ENCODE measurements around the gene CRYBG2. TPM values are rescaled to one million over a fixed set of nuclear protein-coding genes. Genes with fewer than 3 reads are reported as not detected.
"Not testable (repeated sequence)": the region's sequence is repeated elsewhere in the genome, so short reads cannot be mapped to it uniquely, and the experiment has no call there.

Gene CRYBG2
- total RNA-seq, 2 experiments from 2014 or later: 1.3 to 1.4 TPM

DNA sequence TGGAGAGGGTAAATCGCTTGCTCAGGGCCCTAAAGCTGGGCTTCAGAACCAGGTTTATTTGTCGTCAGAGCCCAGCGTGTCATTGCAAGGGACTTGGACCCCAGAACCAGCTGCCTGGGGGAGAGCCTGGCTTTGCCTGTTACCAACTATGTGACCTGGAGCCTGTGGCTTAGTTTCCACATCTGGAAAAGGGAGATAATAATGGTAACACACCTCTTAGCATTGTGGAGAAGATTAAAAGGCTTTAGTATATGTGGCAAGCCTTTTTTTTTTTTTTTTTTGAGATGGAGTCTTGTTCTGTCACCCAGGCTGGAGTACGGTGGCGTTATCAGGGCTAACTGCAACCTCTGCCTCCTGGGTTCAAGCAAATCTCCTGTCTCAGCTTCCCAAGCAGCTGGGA lies 23.7 kb downstream of the CRYBG2 start:
- Mint-ChIP-seq H3K4me3 (no peak overlapping the region), H3K27ac (no peak overlapping the region), H3K4me1 (ENCODE audit: low read depth) (no peaks in the 10 kb centered on the region), H3K9me3 (no peaks in the 10 kb centered on the region), H3K36me3 (ENCODE audit: low read depth) (peaks cover 5% of the 10 kb centered on the region), H3K27me3 (no peaks in the 10 kb centered on the region)
- no peak for DNase-seq
- ChIA-PET CTCF (interaction anchor here (1.1 kb wide), 1 partner anchor 9 kb away, joined by 3 read pairs; no protein-coding TSS in a partner anchor), POLR2A (interaction anchor here (0.8 to 17.6 kb wide), 2 partner anchors 9 to 45 kb away, joined by 4 to 977 read pairs; partner anchors contain the start of gene SH3BGRL3)
- Histone ChIP-seq H3K27ac (ENCODE audit: low read depth in 1 of 2, low read length in 2 of 2) (no peak overlapping the region), H3K4me1 (ENCODE audit: insufficient read depth, low read length) (peaks cover 3% of the 10 kb centered on the region), H3K9me3 (ENCODE audit: control insufficient read depth in 1 of 2, insufficient read depth in 1 of 2, low read length in 2 of 2) (no peaks in the 10 kb centered on the region), H3K36me3 (ENCODE audit: insufficient read depth, low read length) (peaks cover 7% of the 10 kb centered on the region), H3K27me3 (ENCODE audit: control insufficient read depth in 1 of 2, insufficient read depth in 2 of 2, low read length in 2 of 2) (no peaks in the 10 kb centered on the region), H3K4me3 (ENCODE audit: low read length) (no peak overlapping the region)
- ATAC-seq (ENCODE audit: poor library complexity): no peak
- TF ChIP-seq, protein P1, sequence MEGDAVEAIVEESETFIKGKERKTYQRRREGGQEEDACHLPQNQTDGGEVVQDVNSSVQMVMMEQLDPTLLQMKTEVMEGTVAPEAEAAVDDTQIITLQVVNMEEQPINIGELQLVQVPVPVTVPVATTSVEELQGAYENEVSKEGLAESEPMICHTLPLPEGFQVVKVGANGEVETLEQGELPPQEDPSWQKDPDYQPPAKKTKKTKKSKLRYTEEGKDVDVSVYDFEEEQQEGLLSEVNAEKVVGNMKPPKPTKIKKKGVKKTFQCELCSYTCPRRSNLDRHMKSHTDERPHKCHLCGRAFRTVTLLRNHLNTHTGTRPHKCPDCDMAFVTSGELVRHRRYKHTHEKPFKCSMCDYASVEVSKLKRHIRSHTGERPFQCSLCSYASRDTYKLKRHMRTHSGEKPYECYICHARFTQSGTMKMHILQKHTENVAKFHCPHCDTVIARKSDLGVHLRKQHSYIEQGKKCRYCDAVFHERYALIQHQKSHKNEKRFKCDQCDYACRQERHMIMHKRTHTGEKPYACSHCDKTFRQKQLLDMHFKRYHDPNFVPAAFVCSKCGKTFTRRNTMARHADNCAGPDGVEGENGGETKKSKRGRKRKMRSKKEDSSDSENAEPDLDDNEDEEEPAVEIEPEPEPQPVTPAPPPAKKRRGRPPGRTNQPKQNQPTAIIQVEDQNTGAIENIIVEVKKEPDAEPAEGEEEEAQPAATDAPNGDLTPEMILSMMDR (IDR thresholded peaks at IDR 0.05): no peak
- intact Hi-C loops (cut with DNase I, micrococcal nuclease): no loop called here

DNA sequence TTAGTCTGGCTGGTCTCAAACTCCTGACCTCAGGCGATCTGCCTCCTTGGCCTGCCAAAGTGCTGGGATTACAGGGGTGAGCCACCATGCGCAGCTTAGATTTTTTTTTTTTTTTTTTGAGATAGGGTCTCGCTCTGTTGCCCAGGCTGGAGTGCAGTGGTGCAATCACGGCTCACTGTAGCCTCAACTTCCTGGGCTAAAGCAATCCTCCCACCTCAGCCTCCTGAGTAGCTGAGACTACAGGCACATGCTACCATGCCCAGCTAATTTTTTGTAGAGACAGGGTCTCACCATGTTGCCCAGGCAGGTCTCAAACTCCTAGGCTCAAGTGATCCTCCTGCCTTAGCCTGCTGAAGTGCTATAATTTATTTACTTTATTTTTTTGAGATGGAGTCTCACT lies 24.6 kb downstream of the CRYBG2 start:
- H3K27me3 Mint-ChIP-seq; ATAC-seq (ENCODE audit: poor library complexity); DNase-seq; H3K27ac Mint-ChIP-seq; H3K27ac ChIP-seq (ENCODE audit: low read depth in 1 of 2, low read length in 2 of 2); H3K4me3 Mint-ChIP-seq; H3K4me1 Mint-ChIP-seq (ENCODE audit: low read depth); H3K9me3 Mint-ChIP-seq; H3K27me3 ChIP-seq (ENCODE audit: control insufficient read depth in 1 of 2, insufficient read depth in 2 of 2, low read length in 2 of 2); H3K4me1 ChIP-seq (ENCODE audit: insufficient read depth, low read length); H3K4me3 ChIP-seq (ENCODE audit: low read length); intact Hi-C loops (cut with DNase I, micrococcal nuclease); H3K36me3 Mint-ChIP-seq (ENCODE audit: low read depth); H3K9me3 ChIP-seq (ENCODE audit: control insufficient read depth in 1 of 2, insufficient read depth in 1 of 2, low read length in 2 of 2): not testable (repeated sequence)
- POLR2A ChIA-PET: interaction anchor here (0.8 to 17.6 kb wide), 2 partner anchors 8 to 44 kb away, joined by 4 to 977 read pairs; partner anchors contain the start of gene SH3BGRL3
- H3K36me3 ChIP-seq (ENCODE audit: insufficient read depth, low read length): peaks cover 13% of the 10 kb centered on the region
- CTCF ChIA-PET: interaction anchor here (1.1 kb wide), 1 partner anchor 8 kb away, joined by 3 read pairs; no protein-coding TSS in a partner anchor

DNA sequence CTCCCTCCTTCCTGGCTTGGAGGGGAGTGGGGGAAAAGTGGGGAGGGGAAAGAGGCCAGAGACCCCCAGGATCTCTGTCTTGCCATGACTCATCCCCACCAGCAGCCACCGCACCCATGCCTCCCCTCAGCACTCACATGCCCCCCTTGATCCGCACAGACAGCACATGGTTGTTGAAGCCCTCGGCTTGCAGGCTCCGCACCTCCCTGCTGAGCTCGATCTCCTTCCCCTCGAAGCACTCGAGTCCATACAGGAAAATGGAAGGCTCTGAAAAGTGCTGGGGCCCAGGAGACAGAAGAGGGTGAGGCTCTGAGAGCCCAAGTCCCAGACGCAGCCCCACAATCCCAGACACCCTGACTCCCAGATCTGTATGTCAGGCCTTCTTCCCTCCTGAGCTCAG lies 25.3 kb downstream of the CRYBG2 start:
- Histone ChIP-seq H3K9me3 (ENCODE audit: control insufficient read depth in 1 of 2, insufficient read depth in 1 of 2, low read length in 2 of 2) (no peaks in the 10 kb centered on the region), H3K27ac (ENCODE audit: low read depth in 1 of 2, low read length in 2 of 2) (no peak overlapping the region), H3K36me3 (ENCODE audit: insufficient read depth, low read length) (peaks cover 21% of the 10 kb centered on the region), H3K27me3 (ENCODE audit: control insufficient read depth in 1 of 2, insufficient read depth in 2 of 2, low read length in 2 of 2) (no peaks in the 10 kb centered on the region), H3K4me3 (ENCODE audit: low read length) (no peak overlapping the region), H3K4me1 (ENCODE audit: insufficient read depth, low read length) (peaks cover 3% of the 10 kb centered on the region)
- ChIA-PET POLR2A (interaction anchor here (0.6 to 17.6 kb wide), 3 partner anchors 8 to 61 kb away, joined by 4 to 977 read pairs (median 5); partner anchors contain the start of gene SH3BGRL3), CTCF (interaction anchor here (0.5 to 1.6 kb wide), 3 partner anchors 36 to 93 kb away, joined by 3 to 5 read pairs (median 4); no protein-coding TSS in a partner anchor)
- H3K27ac Mint-ChIP-seq: no peak overlapping the region
- ATAC-seq (ENCODE audit: poor library complexity) (no peak), DNase-seq (peak in 1 of 14 experiments; percentile 15)
- no peak overlapping the region for H3K4me3 Mint-ChIP-seq
- peaks cover 5% of the 10 kb centered on the region for H3K4me1 Mint-ChIP-seq (ENCODE audit: low read depth)
- H3K27me3 Mint-ChIP-seq: no peaks in the 10 kb centered on the region
- intact Hi-C loops (cut with DNase I, micrococcal nuclease): no loop called here
- no peaks in the 10 kb centered on the region for H3K9me3 Mint-ChIP-seq
- TF ChIP-seq, protein P1 (IDR thresholded peaks at IDR 0.05): no peak
- H3K36me3 Mint-ChIP-seq (ENCODE audit: low read depth): peaks cover 13% of the 10 kb centered on the region

All from CD4-positive, alpha-beta T cell (primary cell).